H1 (cell line): ENCODE results near the gene METAP1D. TPM values are rescaled to one million over a fixed set of nuclear protein-coding genes. Genes with fewer than 3 reads are reported as not detected.

Experiments used
- BRCA1 ChIP-seq: IDR thresholded peaks from 2 replicates; pipeline ENCODE4 v1.6.1; 2012; ENCODE audit warnings: low read depth, low read length, improper control_type of control experiment
- KDM4A ChIP-seq: IDR thresholded peaks from one replicate; pipeline ENCODE4 v1.7.1; 2012; ENCODE audit warnings: low read depth, mild to moderate bottlenecking, moderate library complexity, low read length, inconsistent platforms; ENCODE audit not compliant: severe bottlenecking
- NRF1 ChIP-seq: IDR thresholded peaks from 2 replicates; pipeline ENCODE4 v1.6.1; 2011; ENCODE audit warnings: mild to moderate bottlenecking, low read depth, low read length, improper control_type of control experiment
- SP1 ChIP-seq: IDR thresholded peaks from 2 replicates; pipeline ENCODE4 v1.6.1; 2011; ENCODE audit warnings: low read depth, low read length
- polyA plus RNA-seq, 7 experiments: library from polyadenylated mRNA; depleted of rRNA in 3 of 7; stranded (reverse) in 5 of 7; unstranded in 2 of 7; fragments of >200 nt in 5 of 7; fragments of 200-250 nt in 2 of 7; gene quantifications; 1 replicate in 5 of 7; 2 replicates in 1 of 7; 4 replicates in 1 of 7; pipeline versions ENCODE4 v1.2.1 to v1.2.3, GENCODE V29; 2011 to 2013; ENCODE audit warnings: missing spikeins in 2 of 7, mixed read lengths in 2 of 7
- total RNA-seq: library from RNA; stranded (reverse); fragmentation: NEBNext Ultra II Directional; extraction: Animal tissue kit (Norgen Biotek cat#: 25700); gene quantifications from 2 replicates; pipeline ENCODE4 v1.2.1, GENCODE V29; 2021
- TF ChIP-seq, protein P1 (sequence below): IDR thresholded peaks from 2 replicates; pipeline ENCODE4 v1.6.1; 2011; ENCODE audit warnings: low read length, improper control_type of control experiment

Gene METAP1D
- total and polyA plus RNA-seq, 2 of the 8 experiments (the other 6 are each of a cell fraction or from before 2014, with no cell fraction given) = 3.9 to 6.2 TPM

DNA sequence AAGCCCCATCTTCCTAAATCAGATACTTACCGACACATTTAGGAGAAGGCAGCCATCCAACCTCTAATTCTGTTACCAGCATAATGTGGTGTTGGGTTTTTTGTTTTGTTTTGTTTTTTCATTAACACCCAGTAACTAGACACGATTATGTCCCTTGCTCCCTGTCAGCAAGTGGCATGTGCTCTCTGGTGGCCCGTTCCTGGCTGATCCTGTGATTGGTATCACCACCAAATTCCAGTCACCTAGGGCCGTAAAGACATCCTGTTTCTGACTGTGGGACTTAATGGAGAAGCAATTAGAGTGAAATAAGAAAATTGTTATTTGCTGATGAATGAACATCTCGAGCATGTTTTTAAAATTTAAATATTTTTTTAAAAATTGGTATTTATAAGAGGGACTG is 79.7 kb downstream of the METAP1D start (continued):
- TF ChIP-seq NRF1 = no peak
- TF ChIP-seq SP1 = no peak
- TF ChIP-seq BRCA1 = no peak
- TF ChIP-seq, protein P1, sequence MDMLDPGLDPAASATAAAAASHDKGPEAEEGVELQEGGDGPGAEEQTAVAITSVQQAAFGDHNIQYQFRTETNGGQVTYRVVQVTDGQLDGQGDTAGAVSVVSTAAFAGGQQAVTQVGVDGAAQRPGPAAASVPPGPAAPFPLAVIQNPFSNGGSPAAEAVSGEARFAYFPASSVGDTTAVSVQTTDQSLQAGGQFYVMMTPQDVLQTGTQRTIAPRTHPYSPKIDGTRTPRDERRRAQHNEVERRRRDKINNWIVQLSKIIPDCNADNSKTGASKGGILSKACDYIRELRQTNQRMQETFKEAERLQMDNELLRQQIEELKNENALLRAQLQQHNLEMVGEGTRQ = no peak
- no peak for TF ChIP-seq KDM4A
